Thymus (tissue), 11 donors: ENCODE data around the gene PGC. TPM values are rescaled to one million over a fixed set of nuclear protein-coding genes. Genes with fewer than 3 reads are reported as not detected.
A peak's percentile ranks its signal among the peaks of the same experiment; 100 is the strongest.

ENCODE experiments used
- DNase-seq, 9 donors: peaks; one replicate each; pipeline ENCODE4 v3.0.0-alpha.2; 2013; ENCODE audit warnings: low spot score in 9 of 9, low read depth in 6 of 9, missing footprints in 1 of 9
- H3K27ac ChIP-seq, 2 donors: one replicate each; pipeline ENCODE4 v1.5.1; 2013; ENCODE audit warnings: control low read depth in 1 of 2, low read depth in 1 of 2, low read length in 1 of 2, mild to moderate bottlenecking in 1 of 2, moderate library complexity in 1 of 2
- H3K27me3 ChIP-seq, 2 donors: one replicate each; pipeline ENCODE4 v1.5.1; 2013; ENCODE audit warnings: low read length in 1 of 2; ENCODE audit not compliant: control insufficient read depth in 2 of 2, insufficient read depth in 1 of 2
- H3K36me3 ChIP-seq, 2 donors: one replicate each; pipeline ENCODE4 v1.5.1; 2013; ENCODE audit warnings: low read length in 1 of 2, mild to moderate bottlenecking in 1 of 2, moderate library complexity in 1 of 2; ENCODE audit not compliant: control insufficient read depth in 2 of 2, insufficient read depth in 2 of 2
- H3K4me1 ChIP-seq, 2 donors: one replicate each; pipeline ENCODE4 v1.5.1; 2013; ENCODE audit warnings: low read length in 2 of 2; ENCODE audit not compliant: control insufficient read depth in 2 of 2, insufficient read depth in 2 of 2
- H3K4me3 ChIP-seq, 2 donors: one replicate each; pipeline ENCODE4 v1.5.1; 2013; ENCODE audit warnings: low read length in 2 of 2, control low read depth in 1 of 2, mild to moderate bottlenecking in 1 of 2
- H3K9me3 ChIP-seq, 2 donors: one replicate each; pipeline ENCODE4 v1.5.1; 2013; ENCODE audit warnings: low read length in 1 of 2, mild to moderate bottlenecking in 1 of 2; ENCODE audit not compliant: control insufficient read depth in 2 of 2, insufficient read depth in 1 of 2
- WGBS: extraction: QIAGEN DNeasy Blood & Tissue Kit; methylation state at CpG from one replicate; pipeline ENCODE4 v1.1.7; 2013; 5-methylcytosine and 5-hydroxymethylcytosine counted together
- polyA plus RNA-seq: library from polyadenylated mRNA; stranded (reverse); fragments of 200-250 nt; gene quantifications from one replicate; pipeline ENCODE4 v1.2.3, GENCODE V29; 2013
- total RNA-seq: library from RNA; stranded (reverse); fragments of 120-200 nt; gene quantifications from one replicate; pipeline ENCODE4 v1.2.4, GENCODE V29; 2013
- donor health status: healthy.

PGC gene
- total and polyA plus RNA-seq, 2 donors = 0.28 to 0.73 TPM

DNA sequence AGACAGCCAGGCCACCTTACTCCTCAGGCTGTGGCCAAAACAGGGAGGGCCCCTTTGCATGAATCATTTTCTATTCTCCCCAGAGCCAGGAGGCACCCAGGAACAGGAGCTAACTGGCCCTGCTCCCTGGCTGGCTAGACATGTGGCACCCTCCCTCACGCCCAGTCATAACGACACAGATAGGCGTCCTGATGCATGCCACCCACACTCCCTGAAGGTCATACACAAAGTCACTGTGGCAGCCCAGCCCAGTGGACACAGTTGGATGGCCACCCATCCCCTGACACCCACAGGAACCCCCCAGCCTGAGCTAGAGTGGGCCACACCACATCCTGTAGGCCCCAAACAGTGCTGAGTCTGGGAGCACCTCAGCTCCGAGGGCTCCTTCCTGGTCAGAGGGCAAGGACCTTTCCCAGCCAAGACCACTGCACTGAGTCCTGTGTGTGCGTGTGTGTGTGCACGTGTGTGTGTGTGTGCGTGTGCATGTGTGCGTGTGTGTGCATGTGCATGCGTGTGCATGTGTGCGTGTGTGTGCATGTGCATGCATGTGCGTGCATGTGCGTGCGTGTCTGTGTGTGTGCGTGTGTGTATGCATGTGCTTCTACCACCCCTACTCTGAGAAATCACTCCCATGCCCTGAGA, 33.4 kb downstream of the PGC start:
- Histone ChIP-seq H3K27me3 (no peaks in the 10 kb centered on the region), H3K27ac (no peak overlapping the region), H3K4me3 (no peak overlapping the region), H3K36me3 (no peaks in the 10 kb centered on the region), H3K4me1 (peaks cover 0 to 14% of the 10 kb centered on the region in 2 donors), H3K9me3 (no peaks in the 10 kb centered on the region)
- WGBS = 77% methylated on average over 14 of the region's 14 CpGs
- DNase-seq = no peak

DNA sequence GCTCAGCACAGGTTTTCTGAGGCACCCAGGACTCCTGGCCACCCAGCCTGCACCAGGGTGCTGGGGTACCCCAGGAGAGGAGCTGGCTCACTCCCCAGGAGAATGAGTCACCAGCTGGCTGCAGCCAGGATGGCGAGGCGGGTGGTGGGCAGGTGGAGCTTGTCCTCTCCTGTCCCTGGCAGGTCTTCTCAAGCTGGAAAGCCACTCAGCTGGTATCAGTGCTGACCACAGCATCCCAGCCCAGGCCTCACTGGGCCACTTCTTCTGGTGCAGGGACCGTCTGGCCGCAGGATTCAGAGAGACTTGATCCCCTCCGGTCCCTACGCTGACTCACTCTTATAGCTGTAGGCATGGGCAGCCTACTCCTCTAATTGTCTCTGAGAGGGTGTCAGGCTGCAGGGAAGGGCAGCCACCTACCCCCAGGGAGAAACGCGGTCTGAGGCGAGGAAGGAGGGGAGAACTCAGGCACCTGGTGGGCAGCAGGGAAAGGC, 34.0 kb downstream of the PGC start:
- Histone ChIP-seq H3K4me3 (no peak overlapping the region), H3K4me1 (peaks cover 0 to 19% of the 10 kb centered on the region in 2 donors), H3K27me3 (no peaks in the 10 kb centered on the region), H3K9me3 (no peaks in the 10 kb centered on the region), H3K36me3 (no peaks in the 10 kb centered on the region), H3K27ac (no peak overlapping the region)
- WGBS = 71% methylated on average over 9 of the region's 9 CpGs
- DNase-seq = no peak

DNA sequence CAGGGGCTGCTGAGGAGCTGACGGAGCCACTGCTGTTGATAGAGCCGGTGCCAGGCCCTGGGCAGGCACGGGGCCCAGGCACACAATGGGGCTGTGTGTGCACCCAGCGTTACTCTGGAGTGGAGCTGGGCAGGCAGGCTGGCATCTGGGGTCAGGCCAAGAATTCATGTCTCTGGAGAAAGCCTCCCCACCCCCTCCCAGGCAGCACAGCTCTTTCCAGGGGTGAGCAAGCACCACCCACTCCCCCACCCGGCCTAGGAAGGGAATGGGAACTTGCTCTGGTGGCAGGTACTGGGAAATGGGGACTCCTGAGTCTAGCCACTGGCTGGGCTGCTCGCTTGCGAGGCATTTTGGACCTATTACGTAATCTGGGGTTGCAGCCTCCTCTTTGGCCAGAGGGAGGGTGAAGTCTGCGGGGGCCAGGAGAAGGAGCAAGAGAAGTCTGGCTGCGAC, 34.5 kb downstream of the PGC start:
- Histone ChIP-seq H3K9me3 (no peaks in the 10 kb centered on the region), H3K4me3 (no peak overlapping the region), H3K27ac (no peak overlapping the region), H3K36me3 (no peaks in the 10 kb centered on the region), H3K4me1 (peaks cover 4 to 25% of the 10 kb centered on the region in 2 donors), H3K27me3 (no peaks in the 10 kb centered on the region)
- no peak for DNase-seq
- WGBS = 97% methylated on average over 10 of the region's 10 CpGs

DNA sequence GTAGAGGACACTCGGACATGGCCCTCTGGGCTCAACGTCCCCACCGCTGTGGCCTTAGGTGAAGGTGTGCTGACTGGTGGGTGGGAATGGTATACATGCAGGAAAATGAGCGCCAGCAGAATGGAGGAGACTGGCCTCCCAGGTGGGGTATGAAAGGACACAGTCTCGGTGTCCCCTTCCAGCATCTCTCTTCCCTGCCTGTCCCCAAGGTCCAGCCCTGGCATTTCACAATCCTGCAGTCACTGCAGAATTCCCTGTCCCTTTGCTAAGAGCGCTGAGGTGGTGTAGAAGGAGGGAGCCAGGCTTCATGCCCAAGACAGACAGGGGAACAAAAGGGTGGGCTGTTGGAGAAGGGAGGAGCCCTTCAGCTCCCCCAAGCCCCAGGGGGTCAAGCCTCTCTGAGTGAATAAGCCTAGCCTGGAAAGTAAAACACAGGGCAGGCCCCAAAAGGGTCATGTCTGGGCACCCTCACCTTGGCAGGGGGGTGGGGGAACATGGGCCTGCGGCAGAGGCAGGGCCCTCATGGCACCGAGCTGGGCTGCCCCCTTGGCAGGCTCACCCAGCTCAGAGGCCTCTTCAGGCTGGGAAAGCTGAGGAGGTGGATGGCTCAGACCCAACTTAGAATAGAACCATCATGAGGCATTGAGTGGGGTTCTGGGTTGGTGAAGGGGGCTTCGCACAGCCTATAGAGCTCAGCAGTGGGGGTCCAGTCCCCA, 35.7 kb downstream of the PGC start:
- H3K27ac ChIP-seq = no peak overlapping the region
- WGBS = 96% methylated on average over 9 of the region's 9 CpGs
- H3K36me3 ChIP-seq = no peaks in the 10 kb centered on the region
- peaks cover 7 to 30% of the 10 kb centered on the region in 2 donors for H3K4me1 ChIP-seq
- H3K27me3 ChIP-seq = no peaks in the 10 kb centered on the region
- no peak for DNase-seq
- H3K4me3 ChIP-seq = no peak overlapping the region
- H3K9me3 ChIP-seq = no peaks in the 10 kb centered on the region

DNA sequence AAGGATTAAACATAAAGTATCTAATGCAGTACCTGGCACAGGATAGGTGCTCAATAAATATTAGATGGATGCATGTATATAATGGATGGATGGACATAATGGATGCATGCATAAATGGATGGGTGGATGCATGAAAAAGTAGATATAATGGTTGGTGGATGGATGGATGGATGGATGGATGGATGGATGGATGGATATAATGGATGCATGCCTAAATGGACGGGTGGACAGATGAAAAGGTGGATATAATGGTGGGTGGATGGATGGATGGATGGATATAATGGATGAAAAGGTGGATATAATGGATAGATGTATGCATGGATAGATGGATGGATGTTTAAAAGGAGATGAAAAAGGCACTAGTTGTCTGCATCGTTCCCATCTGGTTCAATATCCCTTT, 37.8 kb downstream of the PGC start:
- H3K4me3 ChIP-seq = no peak overlapping the region
- H3K4me1 ChIP-seq = peaks cover 7 to 36% of the 10 kb centered on the region in 2 donors
- H3K27ac ChIP-seq = no peak overlapping the region
- H3K9me3 ChIP-seq = no peaks in the 10 kb centered on the region
- WGBS = 92% methylated on average over 2 of the region's 2 CpGs
- no peaks in the 10 kb centered on the region for H3K36me3 ChIP-seq
- H3K27me3 ChIP-seq = no peaks in the 10 kb centered on the region
- DNase-seq = no peak

DNA sequence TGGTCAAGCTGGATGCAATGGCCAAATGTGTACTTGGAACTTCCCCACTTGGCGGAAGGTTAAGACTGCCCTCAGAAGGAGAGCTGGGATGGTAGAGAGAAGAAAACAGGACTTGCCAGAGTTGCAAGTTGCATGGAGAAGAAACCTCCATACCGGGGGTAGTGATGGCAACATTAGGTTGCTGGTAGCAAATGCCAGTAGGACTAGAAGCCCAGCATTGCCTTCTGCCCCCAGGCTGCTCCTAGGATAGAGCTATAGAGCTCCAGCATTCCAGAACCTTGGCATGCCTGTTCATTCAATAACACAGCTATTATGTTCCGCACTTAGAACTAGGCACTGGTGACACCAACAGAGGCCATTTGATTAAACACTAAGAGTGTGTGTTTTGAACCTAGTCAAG, 38.3 kb downstream of the PGC start:
- H3K4me3 ChIP-seq = no peak overlapping the region
- H3K4me1 ChIP-seq = peaks cover 7 to 36% of the 10 kb centered on the region in 2 donors
- H3K27me3 ChIP-seq = no peaks in the 10 kb centered on the region
- no peaks in the 10 kb centered on the region for H3K36me3 ChIP-seq
- H3K9me3 ChIP-seq = no peaks in the 10 kb centered on the region
- WGBS = 96% methylated on average over 3 of the region's 3 CpGs
- no peak overlapping the region for H3K27ac ChIP-seq
- DNase-seq = no peak

DNA sequence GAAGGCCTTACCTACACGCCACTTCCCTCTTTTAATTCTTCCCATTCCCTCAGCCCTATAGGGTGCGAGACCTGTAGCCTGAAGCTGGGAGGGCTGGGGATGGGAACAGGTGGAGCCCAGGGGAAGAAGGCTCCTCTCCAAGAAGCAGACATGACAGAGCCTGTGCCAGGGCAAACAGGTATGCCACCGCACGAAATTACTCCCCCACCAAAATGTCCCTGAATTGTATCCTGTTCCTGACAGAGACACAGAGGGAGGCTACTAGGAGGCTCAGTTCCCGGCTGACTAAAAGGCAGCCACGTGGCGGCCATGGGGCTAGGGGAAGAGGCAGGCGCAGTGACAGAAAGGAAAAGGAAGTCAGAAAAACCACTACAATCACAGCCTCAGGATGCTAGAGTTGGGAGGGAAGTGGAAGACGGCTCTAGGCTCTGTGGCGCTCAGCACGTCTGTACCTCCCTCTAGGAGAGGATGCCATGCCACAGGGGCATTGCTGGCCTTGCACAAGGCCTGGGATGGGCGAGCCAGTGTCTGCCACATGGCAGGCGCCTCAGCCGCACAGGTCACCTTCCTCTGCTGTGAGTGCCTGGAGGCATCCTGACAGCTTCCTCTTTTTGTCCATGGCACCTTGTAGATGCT, 39.5 kb downstream of the PGC start:
- DNase-seq = peak; percentile 40 to 85 (median 54)
- peak overlapping the region in 1 of 2 donors; percentile 34 for H3K27ac ChIP-seq

DNA sequence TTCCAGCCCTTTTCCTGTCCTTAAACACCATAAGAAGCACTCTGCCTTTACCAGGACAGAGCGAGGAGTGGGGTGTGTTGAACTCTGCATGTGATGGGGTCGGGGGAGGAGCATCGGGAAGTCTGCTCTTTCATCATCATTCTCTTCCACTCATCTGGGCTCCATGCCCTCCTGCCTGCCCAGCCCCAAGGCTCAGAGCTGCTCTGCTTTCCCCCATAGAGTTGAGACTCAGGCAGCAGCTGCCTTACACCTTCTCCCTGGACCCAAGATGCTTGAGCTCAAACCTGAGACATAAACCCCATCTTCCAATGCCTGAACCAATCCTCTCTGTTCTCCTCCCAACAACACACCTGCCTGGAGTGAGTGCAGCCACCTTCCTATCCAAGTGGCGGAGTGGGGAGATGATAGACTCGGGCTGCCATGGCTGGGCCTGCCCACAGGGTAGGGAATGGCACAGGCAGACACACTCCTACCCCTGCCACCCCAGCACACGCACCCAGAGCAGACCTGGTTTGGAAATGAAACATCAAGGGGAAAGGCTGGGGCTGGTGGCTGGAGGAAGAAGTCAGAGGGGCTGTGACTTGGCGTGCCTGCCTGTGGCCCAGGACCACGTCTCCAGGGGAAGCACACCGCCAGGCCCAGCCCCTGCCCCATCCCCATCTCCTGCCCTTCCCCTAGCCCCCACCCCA, 40.2 kb downstream of the PGC start:
- Histone ChIP-seq H3K9me3 (no peaks in the 10 kb centered on the region), H3K36me3 (no peaks in the 10 kb centered on the region), H3K27ac (peak overlapping the region; percentile 4 to 43), H3K4me3 (no peak overlapping the region), H3K27me3 (no peaks in the 10 kb centered on the region), H3K4me1 (peaks cover 7 to 36% of the 10 kb centered on the region in 2 donors)
- DNase-seq = peak in 1 of 9 donors; percentile 13
- 90% methylated on average over 9 of the region's 9 CpGs for WGBS

More for the DNA sequence above, 39.5 kb downstream of the PGC start:
- Histone ChIP-seq H3K36me3 (no peaks in the 10 kb centered on the region), H3K9me3 (no peaks in the 10 kb centered on the region), H3K4me3 (no peak overlapping the region), H3K4me1 (peaks cover 7 to 36% of the 10 kb centered on the region in 2 donors), H3K27me3 (no peaks in the 10 kb centered on the region)
- WGBS = 24% methylated on average over 14 of the region's 14 CpGs
